HepG2 (cell line): ENCODE results near the gene UBE2B. TPM values are rescaled to one million over a fixed set of nuclear protein-coding genes. Genes with fewer than 3 reads are reported as not detected.

Source experiments
- ATAC-seq: fragments of 200-7000 bp; cut with Tn5 transposase; 3 replicates; pipeline ENCODE4 v1.9.1; 2020; ENCODE audit warnings: mild to moderate bottlenecking, moderate library complexity
- BruUV-seq: library from RNA; stranded (reverse); fragments of 400-500 nt; replicated peaks from 2 replicates; lab custom pipeline; 2021; lab: Mats Ljungman, UMichigan
- CTCF ChIA-PET: fragments of 300-600 bp; formaldehyde crosslinking; extraction: SDS; loops from one replicate; lab custom pipeline; 2021; ENCODE audit warnings: low total read pairs, inconsistent platforms, low intra/inter-chr PET ratio; lab: Yijun Ruan, JAX
- POLR2A ChIA-PET: fragments of 350-600 bp; sonication (Branson Sonifier 250); formaldehyde crosslinking; loops from one replicate; lab custom pipeline; 2020; ENCODE audit warnings: antibody characterized with exemption, inconsistent platforms; lab: Yijun Ruan, JAX
- DNase-seq: peaks from one replicate; pipeline ENCODE4 v3.0.0-alpha.2; 2015; ENCODE audit warnings: low spot score
- FAIRE-seq: peaks from 3 replicates; lab custom pipeline; 2011; peaks lifted over from hg19 to GRCh38; lab: Jason Lieb, UNC
- H2AFZ ChIP-seq: one replicate; pipeline ENCODE4 v1.6.1; 2011; ENCODE audit warnings: low read length, inconsistent platforms
- H3K27ac ChIP-seq: fragments of 300-600 bp; 3 replicates; pipeline ENCODE4 v1.8.0; 2011; ENCODE audit warnings: mixed run types, mild to moderate bottlenecking, mixed read lengths, low read length, inconsistent platforms; ENCODE audit not compliant: insufficient read depth; ENCODE audit errors: extremely low read length
- H3K27me3 ChIP-seq, 2 experiments: fragments of 200-600 bp in 1 of 2; 2 replicates in 1 of 2; 3 replicates in 1 of 2; pipeline versions ENCODE4 v1.6.0 to v1.8.0; 2011; ENCODE audit warnings: low read length in 2 of 2, mild to moderate bottlenecking in 2 of 2, moderate library complexity in 2 of 2, inconsistent platforms in 1 of 2; ENCODE audit not compliant: insufficient read depth in 2 of 2, control insufficient read depth in 1 of 2
- H3K36me3 ChIP-seq, 2 experiments: fragments of 200-600 bp in 1 of 2; replicated peaks in 1 of 2; 2 replicates in 1 of 2; 3 replicates in 1 of 2; pipeline versions ENCODE4 v1.5.1 to v1.8.0; 2011; ENCODE audit warnings: low read length in 2 of 2, inconsistent platforms in 1 of 2; ENCODE audit not compliant: insufficient read depth in 2 of 2, control insufficient read depth in 1 of 2
- H3K4me1 ChIP-seq: 2 replicates; pipeline ENCODE4 v1.5.1; 2012; ENCODE audit warnings: low read length, inconsistent platforms; ENCODE audit not compliant: insufficient read depth
- H3K4me2 ChIP-seq: 2 replicates; pipeline ENCODE4 v1.6.0; 2011; ENCODE audit warnings: low read depth, low read length, inconsistent platforms
- H3K4me3 ChIP-seq, 3 experiments: fragments of 200-600 bp in 1 of 3; sonication (generic), shearing (Covaris generic) in 1 of 3; replicated peaks in 1 of 3; 2 replicates each; pipeline ENCODE4 v1.5.1; 2011 to 2016; ENCODE audit warnings: low read length in 3 of 3, inconsistent platforms in 2 of 3, low read depth in 2 of 3, mild to moderate bottlenecking in 2 of 3, control low read depth in 1 of 3, mixed read lengths in 1 of 3; ENCODE audit not compliant: insufficient read depth in 1 of 3
- H3K79me2 ChIP-seq: one replicate; pipeline ENCODE4 v1.6.1; 2011; ENCODE audit warnings: low read length, inconsistent platforms; ENCODE audit not compliant: insufficient read depth
- H3K9ac ChIP-seq: 2 replicates; pipeline ENCODE4 v1.6.0; 2011; ENCODE audit warnings: mild to moderate bottlenecking, low read depth, low read length, inconsistent platforms; ENCODE audit not compliant: insufficient read depth
- H3K9me3 ChIP-seq: 2 replicates; pipeline ENCODE4 v1.5.1; 2012; ENCODE audit warnings: mild to moderate bottlenecking, low read length
- H4K20me1 ChIP-seq: 2 replicates; pipeline ENCODE4 v1.6.0; 2011; ENCODE audit warnings: inconsistent platforms, mild to moderate bottlenecking, low read length, moderate library complexity; ENCODE audit not compliant: insufficient read depth
- BORCS8-MEF2B ChIP-seq: sonication (generic); formaldehyde crosslinking; IDR thresholded peaks from 2 replicates; pipeline ENCODE4 v1.8.0; 2022; ENCODE audit warnings: mild to moderate bottlenecking, missing genetic modification reagents
- CHD4 ChIP-seq: fragments of 200-600 bp; sonication (generic); IDR thresholded peaks from 2 replicates; pipeline ENCODE4 v1.7.0; 2017; ENCODE audit warnings: mild to moderate bottlenecking, low read length, borderline replicate concordance
- EZH2 ChIP-seq: conservative IDR thresholded peaks from 2 replicates; pipeline ENCODE4 v1.6.1; 2012; ENCODE audit warnings: mild to moderate bottlenecking, low read depth, low read length, moderate library complexity
- HMGA1 ChIP-seq: sonication (generic); formaldehyde crosslinking; conservative IDR thresholded peaks from 2 replicates; pipeline ENCODE4 v1.4.0; 2020; ENCODE audit warnings: missing genetic modification reagents
- HNF4A ChIP-seq: sonication (generic); formaldehyde crosslinking; IDR thresholded peaks from 2 replicates; pipeline ENCODE4 v1.4.0; 2020; ENCODE audit warnings: missing genetic modification reagents
- KMT2A ChIP-seq: sonication (generic); formaldehyde crosslinking; IDR thresholded peaks from 2 replicates; pipeline ENCODE4 v1.4.0; 2020; ENCODE audit warnings: missing genetic modification reagents
- NAIF1 ChIP-seq: sonication (generic); formaldehyde crosslinking; IDR thresholded peaks from 2 replicates; pipeline ENCODE4 v1.5.0; 2020; ENCODE audit warnings: mild to moderate bottlenecking, missing genetic modification reagents, borderline replicate concordance
- NCOR1 ChIP-seq: fragments of 200-600 bp; sonication (generic); IDR thresholded peaks from 2 replicates; pipeline ENCODE4 v1.7.0; 2017; ENCODE audit warnings: antibody characterized with exemption, low read length, borderline replicate concordance
- PAX8 ChIP-seq: sonication (generic); formaldehyde crosslinking; IDR thresholded peaks from 2 replicates; pipeline ENCODE4 v1.8.0; 2022; ENCODE audit warnings: mild to moderate bottlenecking, missing genetic modification reagents, borderline replicate concordance
- RARG ChIP-seq: sonication (generic); formaldehyde crosslinking; IDR thresholded peaks from 2 replicates; pipeline ENCODE4 v1.4.0; 2020; ENCODE audit warnings: low read depth, mild to moderate bottlenecking, missing genetic modification reagents
- REPIN1 ChIP-seq: sonication (generic); formaldehyde crosslinking; IDR thresholded peaks from 2 replicates; pipeline ENCODE4 v1.8.0; 2022; ENCODE audit warnings: missing genetic modification reagents, low read depth, mild to moderate bottlenecking, borderline replicate concordance
- SMYD3 ChIP-seq: sonication (generic); formaldehyde crosslinking; IDR thresholded peaks from 2 replicates; pipeline ENCODE4 v1.8.1; 2023; ENCODE audit warnings: mild to moderate bottlenecking, missing genetic modification reagents
- SRY ChIP-seq: sonication (generic); formaldehyde crosslinking; IDR thresholded peaks from 2 replicates; pipeline ENCODE4 v1.8.0; 2022; ENCODE audit warnings: mild to moderate bottlenecking, missing genetic modification reagents
- TCF12 ChIP-seq, 2 experiments: fragments of 450-650 bp in 1 of 2; sonication (generic) in 1 of 2; formaldehyde crosslinking in 1 of 2; IDR thresholded peaks; 2 replicates each; pipeline versions ENCODE4 v1.6.1 to v1.8.0; 2017 to 2022; ENCODE audit warnings: antibody characterized with exemption in 1 of 2, mild to moderate bottlenecking in 1 of 2, missing genetic modification reagents in 1 of 2, moderate library complexity in 1 of 2
- TCF7 ChIP-seq: sonication (generic); IDR thresholded peaks from 2 replicates; pipeline ENCODE4 v1.6.1; 2016; ENCODE audit warnings: antibody characterized with exemption, low read depth
- ZNF432 ChIP-seq: sonication (generic); formaldehyde crosslinking; IDR thresholded peaks from 2 replicates; pipeline ENCODE4 v1.5.0; 2020; ENCODE audit warnings: missing genetic modification reagents, mild to moderate bottlenecking, borderline replicate concordance
- ZNF703 ChIP-seq: sonication (generic); formaldehyde crosslinking; IDR thresholded peaks from 2 replicates; pipeline ENCODE4 v1.5.1; 2020; ENCODE audit warnings: missing genetic modification reagents, mild to moderate bottlenecking, moderate library complexity, borderline replicate concordance
- WGBS: methylation state at CpG from one replicate; pipeline ENCODE4 v1.1.6; 2017; ENCODE audit warnings: low lambda C conversion rate; 5-methylcytosine and 5-hydroxymethylcytosine counted together
- in situ Hi-C: cut with HindIII; loops from 2 replicates; pipeline ENCODE4 v1.10.0; 2017; ENCODE audit warnings: low pct_unique_long_range_greater_than_20kb; ENCODE audit not compliant: extremely low pct_ligation_motif_present
- intact Hi-C: fragments of 100-400 bp; cut with micrococcal nuclease; formaldehyde crosslinking; loops from one replicate; pipeline ENCODE4 v1.10.0; 2022; ENCODE audit not compliant: unreplicated experiment
- polyA plus RNA-seq, 8 experiments: library from polyadenylated mRNA; depleted of rRNA in 3 of 8; stranded (reverse) in 7 of 8; unstranded in 1 of 8; fragments of >200 nt; fragmentation: Illumina TruSeq in 4 of 8; extraction: Trizol in 4 of 8; gene quantifications; 2 replicates each; pipeline versions ENCODE4 v1.2.1 to v1.2.3, GENCODE V29; 2011 to 2016; ENCODE audit warnings: low read depth in 4 of 8, missing spikeins in 1 of 8, mixed read lengths in 1 of 8; ENCODE audit not compliant: insufficient read depth in 1 of 8
- total RNA-seq, 5 experiments: library from RNA; depleted of rRNA; stranded (reverse); fragments of >200 nt; fragmentation: Illumina TruSeq; extraction: Trizol; gene quantifications; 2 replicates each; pipeline ENCODE4 v1.2.3, GENCODE V29; 2016; ENCODE audit warnings: low read depth in 1 of 5
- TF ChIP-seq, protein P1 (sequence below): sonication (generic); formaldehyde crosslinking; IDR thresholded peaks from 2 replicates; pipeline ENCODE4 v1.4.0; 2020; ENCODE audit warnings: missing genetic modification reagents
- TF ChIP-seq, protein P2 (sequence below): sonication (generic); formaldehyde crosslinking; IDR thresholded peaks from 2 replicates; pipeline ENCODE4 v1.8.1; 2023; ENCODE audit warnings: mild to moderate bottlenecking, missing genetic modification reagents
- TF ChIP-seq, protein P3 (sequence below): sonication (generic); formaldehyde crosslinking; conservative IDR thresholded peaks from 2 replicates; pipeline ENCODE4 v1.4.0; 2020; ENCODE audit warnings: missing genetic modification reagents

The UBE2B gene
- total and polyA plus RNA-seq, 2 of the 13 experiments (the other 11 are each of a cell fraction or from before 2014, with no cell fraction given), result 25.2 to 56.0 TPM

DNA sequence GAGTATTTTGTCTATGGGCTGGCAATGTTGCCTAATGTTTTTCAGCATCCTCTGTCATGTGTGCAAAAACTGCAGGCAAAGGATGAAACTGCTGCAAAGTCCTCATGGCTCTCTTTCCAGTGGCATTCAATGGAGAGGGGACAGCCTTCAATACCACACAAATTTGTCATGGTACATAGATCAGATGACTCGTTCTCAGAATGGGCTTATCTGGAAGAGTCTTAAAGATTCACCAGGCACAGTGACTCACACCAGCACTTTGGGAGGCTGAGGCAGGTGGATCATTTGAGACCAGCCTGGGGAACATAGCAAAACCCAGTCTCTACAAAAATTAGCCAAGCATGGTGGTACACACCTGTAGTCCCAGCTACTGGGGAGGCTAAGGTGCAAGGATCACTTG lies 35.0 kb downstream of the UBE2B start (continued):
- TF ChIP-seq, protein P1, sequence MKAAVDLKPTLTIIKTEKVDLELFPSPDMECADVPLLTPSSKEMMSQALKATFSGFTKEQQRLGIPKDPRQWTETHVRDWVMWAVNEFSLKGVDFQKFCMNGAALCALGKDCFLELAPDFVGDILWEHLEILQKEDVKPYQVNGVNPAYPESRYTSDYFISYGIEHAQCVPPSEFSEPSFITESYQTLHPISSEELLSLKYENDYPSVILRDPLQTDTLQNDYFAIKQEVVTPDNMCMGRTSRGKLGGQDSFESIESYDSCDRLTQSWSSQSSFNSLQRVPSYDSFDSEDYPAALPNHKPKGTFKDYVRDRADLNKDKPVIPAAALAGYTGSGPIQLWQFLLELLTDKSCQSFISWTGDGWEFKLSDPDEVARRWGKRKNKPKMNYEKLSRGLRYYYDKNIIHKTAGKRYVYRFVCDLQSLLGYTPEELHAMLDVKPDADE, result no peak
- TF ChIP-seq, protein P2, sequence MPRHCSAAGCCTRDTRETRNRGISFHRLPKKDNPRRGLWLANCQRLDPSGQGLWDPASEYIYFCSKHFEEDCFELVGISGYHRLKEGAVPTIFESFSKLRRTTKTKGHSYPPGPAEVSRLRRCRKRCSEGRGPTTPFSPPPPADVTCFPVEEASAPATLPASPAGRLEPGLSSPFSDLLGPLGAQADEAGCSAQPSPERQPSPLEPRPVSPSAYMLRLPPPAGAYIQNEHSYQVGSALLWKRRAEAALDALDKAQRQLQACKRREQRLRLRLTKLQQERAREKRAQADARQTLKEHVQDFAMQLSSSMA (CRISPR knock-in tag), result no peak

DNA sequence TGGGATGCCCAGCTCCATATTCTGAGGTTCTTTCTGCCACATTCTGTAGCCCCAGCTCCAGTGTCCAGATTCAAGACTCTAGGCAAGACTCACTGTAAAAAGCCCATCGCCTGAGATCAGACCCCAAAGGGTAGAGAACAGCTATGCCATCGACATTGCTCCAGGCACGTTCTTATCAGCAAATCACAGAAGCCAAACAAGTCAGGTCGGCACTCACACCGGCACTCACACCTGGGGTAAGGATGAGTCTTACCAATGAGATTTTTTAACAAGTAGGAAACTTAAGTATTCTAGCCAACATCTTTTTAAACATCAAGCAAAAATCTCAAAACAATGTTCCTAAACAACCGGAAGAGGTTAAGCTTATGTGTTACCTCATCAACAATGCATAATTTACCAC lies 38.0 kb downstream of the UBE2B start:
- DNase-seq, result no peak
- Histone ChIP-seq H3K9ac (no peak overlapping the region), H3K27ac (no peak overlapping the region), H3K27me3 (no peaks in the 10 kb centered on the region; a peak in 1 of 5 replicates), H3K79me2 (peaks cover 26% of the 10 kb centered on the region), H3K4me1 (peaks cover 41% of the 10 kb centered on the region), H4K20me1 (no peaks in the 10 kb centered on the region), H3K4me3 (no peak overlapping the region), H2AFZ (no peak overlapping the region), H3K9me3 (no peaks in the 10 kb centered on the region), H3K4me2 (no peak overlapping the region), H3K36me3 (peaks cover 0 to 1% of the 10 kb centered on the region in 2 experiments; a peak in 3 of 5 replicates)
- in situ Hi-C loops, result no loop called here
- TF ChIP-seq KMT2A (CRISPR knock-in tag), result no peak
- no peak for TF ChIP-seq HMGA1 (CRISPR knock-in tag)
- TF ChIP-seq CHD4, result no peak
- TF ChIP-seq REPIN1, result no peak
- TF ChIP-seq TCF12 (IDR thresholded peaks at IDR 0.05), result no peak
- TF ChIP-seq TCF12 (CRISPR knock-in tag; IDR thresholded peaks at IDR 0.05), result no peak
- TF ChIP-seq NAIF1 (CRISPR knock-in tag), result no peak
- no peak for TF ChIP-seq RARG (CRISPR knock-in tag)
- no peak for TF ChIP-seq PAX8 (CRISPR knock-in tag)
- no peak for TF ChIP-seq TCF7
- no peak for TF ChIP-seq HNF4A (CRISPR knock-in tag)
- no peak for TF ChIP-seq ZNF703
- TF ChIP-seq NCOR1, result no peak
- no peak for TF ChIP-seq SMYD3 (CRISPR knock-in tag)
- TF ChIP-seq, protein P3, sequence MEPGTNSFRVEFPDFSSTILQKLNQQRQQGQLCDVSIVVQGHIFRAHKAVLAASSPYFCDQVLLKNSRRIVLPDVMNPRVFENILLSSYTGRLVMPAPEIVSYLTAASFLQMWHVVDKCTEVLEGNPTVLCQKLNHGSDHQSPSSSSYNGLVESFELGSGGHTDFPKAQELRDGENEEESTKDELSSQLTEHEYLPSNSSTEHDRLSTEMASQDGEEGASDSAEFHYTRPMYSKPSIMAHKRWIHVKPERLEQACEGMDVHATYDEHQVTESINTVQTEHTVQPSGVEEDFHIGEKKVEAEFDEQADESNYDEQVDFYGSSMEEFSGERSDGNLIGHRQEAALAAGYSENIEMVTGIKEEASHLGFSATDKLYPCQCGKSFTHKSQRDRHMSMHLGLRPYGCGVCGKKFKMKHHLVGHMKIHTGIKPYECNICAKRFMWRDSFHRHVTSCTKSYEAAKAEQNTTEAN (CRISPR knock-in tag), result no peak
- TF ChIP-seq ZNF432 (CRISPR knock-in tag), result no peak
- no peak for TF ChIP-seq SRY
- no peak for TF ChIP-seq EZH2
- no peak for TF ChIP-seq BORCS8-MEF2B
- 76% methylated on average over 4 of the region's 6 CpGs for WGBS
- FAIRE-seq, result no peak
- POLR2A ChIA-PET, result interaction anchor here (0.8 to 2.3 kb wide), 2 partner anchors 37 to 103 kb away, joined by 3 to 7 read pairs; partner anchors contain the start of gene UBE2B
- CTCF ChIA-PET, result no interaction called here
- no peak for ATAC-seq
- intact Hi-C loops, result no loop called here
- BruUV-seq, result no TSS peak
